GM18951 (cell line): Measurements from ENCODE around the gene LEFTY2.
"Not testable (repeated sequence)": the region's sequence is repeated elsewhere in the genome, so short reads cannot be mapped to it uniquely, and the experiment has no call there.

Source experiments
- POLR2A ChIP-seq: IDR thresholded peaks from 4 replicates; pipeline ENCODE4 v1.6.1; 2011; ENCODE audit warnings: mild to moderate bottlenecking; ENCODE audit not compliant: insufficient read length, insufficient read depth; ENCODE audit errors: extremely low read depth
- in situ Hi-C: fragments of 300-500 bp; cut with MboI; formaldehyde crosslinking; loops from one replicate; pipeline ENCODE4 v1.12.0; 2022; ENCODE audit warnings: low sequenced_read_pairs, mixed read lengths, inconsistent platforms; ENCODE audit not compliant: unreplicated experiment

Gene LEFTY2

GRCh38 chr1:225930566-225930965, 10.5 kb downstream of the LEFTY2 start:
- in situ Hi-C loops: no loop called here

DNA sequence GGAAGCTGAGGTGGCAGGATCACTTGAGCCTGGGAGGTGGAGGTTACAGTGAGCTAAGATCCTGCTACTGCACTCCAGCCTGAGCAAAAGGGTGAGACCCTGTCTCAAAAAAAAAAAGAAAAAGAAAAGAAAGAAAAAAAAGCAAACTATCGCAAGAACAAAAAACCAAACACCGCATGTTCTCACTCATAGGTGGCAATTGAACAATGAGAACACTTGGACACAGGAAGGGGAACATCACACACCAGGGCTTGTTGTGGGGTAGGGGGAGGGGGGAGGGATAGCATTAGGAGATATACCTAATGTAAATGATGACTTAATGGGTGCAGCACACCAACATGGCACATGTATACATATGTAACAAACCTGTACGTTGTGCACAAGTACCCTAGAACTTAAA, 11.6 kb downstream of the LEFTY2 start:
- in situ Hi-C loops: not testable (repeated sequence)

More at GRCh38 chr1:225930566-225930965, 10.5 kb downstream of the LEFTY2 start:
- no peak for TF ChIP-seq POLR2A

- TF ChIP-seq POLR2A: no peak
- in situ Hi-C loops: no loop called here
Observed at GRCh38 chr1:225928186-225929175, 12.5 kb downstream of the LEFTY2 start.

GRCh38 chr1:225926551-225927113, 14.4 kb downstream of the LEFTY2 start:
- in situ Hi-C loops: no loop called here
- no peak for TF ChIP-seq POLR2A

DNA sequence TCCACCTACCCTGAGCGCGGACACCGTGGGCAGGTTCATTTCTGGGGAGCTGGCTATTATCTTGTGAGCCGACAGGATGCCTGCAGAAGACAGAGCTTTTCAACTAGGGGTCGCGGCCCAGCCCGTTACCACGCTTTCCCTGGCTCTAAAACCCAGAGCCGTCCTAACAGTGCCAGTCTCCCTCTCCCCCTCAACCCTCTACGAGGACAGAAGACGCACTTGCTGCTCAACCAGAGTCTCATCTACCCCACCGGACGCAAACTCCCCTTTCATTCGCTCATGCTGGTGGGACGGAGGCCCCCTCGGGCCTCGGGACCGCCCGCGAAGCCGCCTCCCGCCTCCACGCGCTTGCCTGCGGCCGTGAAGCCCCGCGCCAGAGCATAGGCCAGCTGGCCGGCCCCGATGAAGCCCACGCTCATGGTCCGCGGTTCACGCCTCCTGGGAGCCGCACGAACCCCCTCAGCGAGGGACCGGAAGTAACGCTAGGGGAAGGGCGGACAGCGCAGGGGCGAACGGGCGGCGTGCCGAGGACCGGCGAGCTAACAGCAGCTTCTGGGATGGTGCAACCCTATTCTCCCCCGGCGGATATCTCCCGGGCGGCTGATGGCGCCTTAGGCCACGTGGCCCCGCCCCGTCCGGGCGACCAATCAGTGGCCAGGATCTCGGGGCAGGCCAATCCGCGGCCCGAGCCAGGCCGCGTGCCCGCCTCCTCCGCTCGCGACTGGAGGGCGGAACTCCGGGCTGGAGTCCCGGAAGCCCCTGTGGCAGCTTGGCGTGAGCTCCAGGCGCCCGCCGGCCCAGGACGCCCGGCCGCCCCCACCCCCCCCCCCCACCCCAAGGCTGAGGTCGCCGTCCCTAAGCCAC, 17.1 kb downstream of the LEFTY2 start, which contains the start of gene PYCR2:
TSS of gene PYCR2 (minus strand) at position 559 of the 864 bp plus-strand sequence. CDS start at position 419, 140 bp downstream.
- in situ Hi-C loops: no loop called here
- peak; percentile 94 for TF ChIP-seq POLR2A

- in situ Hi-C loops: no loop called here
- TF ChIP-seq POLR2A: no peak
Observed at GRCh38 chr1:225923381-225923691, 17.7 kb downstream of the LEFTY2 start.

GRCh38 chr1:225921734-225922709, 19.0 kb downstream of the LEFTY2 start:
- in situ Hi-C loops: no loop called here
- no peak for TF ChIP-seq POLR2A

GRCh38 chr1:225919906-225920305, 21.1 kb downstream of the LEFTY2 start:
- TF ChIP-seq POLR2A: no peak
- in situ Hi-C loops: no loop called here

DNA sequence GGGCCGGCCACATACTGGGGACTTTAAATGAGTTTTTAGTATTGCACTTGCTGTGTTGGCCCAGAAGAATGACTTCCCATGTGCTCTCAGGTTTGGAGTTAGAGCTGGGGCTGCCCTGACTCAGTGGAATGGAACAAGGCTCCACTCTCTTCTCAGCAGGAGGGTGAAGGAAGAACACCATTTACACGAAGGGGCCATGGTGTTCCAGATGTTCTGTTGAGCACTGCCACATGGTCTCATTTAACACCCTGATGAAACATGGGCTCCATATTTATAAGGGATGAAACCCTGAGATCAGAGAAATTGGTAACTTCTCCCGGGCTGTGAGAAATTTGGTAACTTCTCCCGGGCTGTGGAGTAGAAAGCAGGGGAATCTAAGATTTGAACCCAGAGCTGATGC, 22.7 kb downstream of the LEFTY2 start:
- TF ChIP-seq POLR2A: no peak
- in situ Hi-C loops: no loop called here

DNA sequence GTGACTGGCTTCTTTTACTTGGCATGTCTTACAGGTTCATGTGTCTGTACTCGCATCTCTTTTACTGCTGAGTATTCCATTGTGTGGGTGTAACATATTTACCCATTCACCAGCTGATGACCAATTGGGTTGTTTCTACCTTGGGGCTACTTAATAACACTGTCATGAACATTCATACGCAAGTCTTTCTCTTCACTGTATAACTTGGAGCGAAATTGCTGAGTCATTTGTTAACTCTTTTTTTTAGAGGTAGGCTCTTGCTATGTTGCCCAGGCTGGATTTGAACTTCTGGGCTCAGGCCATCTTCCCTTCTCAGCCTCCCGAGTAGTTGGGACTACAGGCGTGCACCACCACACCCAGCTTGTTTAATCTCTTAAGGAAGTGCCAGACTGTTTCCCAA, 23.5 kb downstream of the LEFTY2 start:
- in situ Hi-C loops: no loop called here
- no peak for TF ChIP-seq POLR2A

- in situ Hi-C loops: no loop called here
- no peak for TF ChIP-seq POLR2A
Observed at GRCh38 chr1:225917101-225917500, 23.9 kb downstream of the LEFTY2 start.

DNA sequence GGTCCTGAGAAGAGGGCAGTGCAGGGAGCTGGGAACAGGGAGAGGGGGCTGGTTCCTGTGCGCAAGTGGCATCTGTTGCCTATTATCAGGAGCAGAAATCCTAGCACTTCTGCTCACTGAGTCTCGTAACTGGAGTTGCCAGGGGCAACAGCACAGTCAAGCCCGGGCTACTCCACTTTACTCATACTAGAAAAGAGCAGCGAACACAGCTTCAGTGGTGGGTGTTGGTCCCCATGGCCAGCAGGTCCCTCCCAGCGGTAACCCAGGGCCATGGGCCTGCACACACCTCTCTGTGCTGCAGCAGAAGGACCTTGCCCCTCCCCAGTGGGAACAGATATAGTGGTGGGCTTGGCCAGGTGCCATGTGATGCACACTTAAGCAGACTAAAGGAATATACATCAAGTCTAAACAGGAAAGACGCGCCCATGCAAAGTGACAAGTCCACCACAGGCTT, 25.5 kb downstream of the LEFTY2 start:
- TF ChIP-seq POLR2A: no peak
- in situ Hi-C loops: no loop called here
